ENCODE results near the gene SLCO2A1.

DNA sequence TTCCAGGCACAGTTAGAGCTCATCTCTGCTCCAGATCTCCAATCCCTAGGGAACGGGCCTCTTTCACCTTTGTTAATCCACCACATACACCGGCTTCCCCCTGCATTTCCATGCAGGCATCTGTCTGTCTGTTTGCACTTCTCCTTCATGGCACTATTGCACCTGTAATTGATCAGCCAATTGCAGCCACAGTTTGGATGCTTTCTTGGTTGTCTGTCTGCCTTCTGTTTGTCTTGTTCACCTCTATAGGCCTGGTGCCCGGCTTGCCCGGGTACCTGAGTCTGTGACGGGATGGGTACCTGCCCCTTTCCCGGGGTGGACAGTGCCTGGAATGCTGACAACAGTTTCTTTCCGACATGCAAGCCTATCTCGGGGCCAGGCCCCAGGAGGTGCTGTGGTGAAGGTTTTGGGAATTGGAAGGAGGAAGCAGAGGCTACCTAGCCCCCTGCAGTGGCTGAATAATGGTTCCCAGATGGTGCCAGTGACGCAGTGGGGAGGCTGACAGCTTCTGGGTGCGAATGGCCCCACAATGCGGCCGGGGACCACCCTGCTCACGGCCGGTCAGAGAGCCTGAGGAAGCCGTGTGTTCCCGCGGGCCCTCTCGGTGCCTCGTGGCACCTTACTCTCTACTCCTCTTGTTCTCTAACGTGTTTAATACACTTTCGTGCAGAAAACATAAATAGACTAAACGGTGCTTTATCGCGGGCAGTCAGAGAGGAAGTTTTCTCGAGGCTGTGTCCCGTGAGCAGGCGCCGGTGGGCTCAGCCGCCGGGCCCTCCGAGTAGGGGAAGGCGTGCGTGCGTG, 102.8 kb downstream of the SLCO2A1 start:
- TF ChIP-seq, protein P1, sequence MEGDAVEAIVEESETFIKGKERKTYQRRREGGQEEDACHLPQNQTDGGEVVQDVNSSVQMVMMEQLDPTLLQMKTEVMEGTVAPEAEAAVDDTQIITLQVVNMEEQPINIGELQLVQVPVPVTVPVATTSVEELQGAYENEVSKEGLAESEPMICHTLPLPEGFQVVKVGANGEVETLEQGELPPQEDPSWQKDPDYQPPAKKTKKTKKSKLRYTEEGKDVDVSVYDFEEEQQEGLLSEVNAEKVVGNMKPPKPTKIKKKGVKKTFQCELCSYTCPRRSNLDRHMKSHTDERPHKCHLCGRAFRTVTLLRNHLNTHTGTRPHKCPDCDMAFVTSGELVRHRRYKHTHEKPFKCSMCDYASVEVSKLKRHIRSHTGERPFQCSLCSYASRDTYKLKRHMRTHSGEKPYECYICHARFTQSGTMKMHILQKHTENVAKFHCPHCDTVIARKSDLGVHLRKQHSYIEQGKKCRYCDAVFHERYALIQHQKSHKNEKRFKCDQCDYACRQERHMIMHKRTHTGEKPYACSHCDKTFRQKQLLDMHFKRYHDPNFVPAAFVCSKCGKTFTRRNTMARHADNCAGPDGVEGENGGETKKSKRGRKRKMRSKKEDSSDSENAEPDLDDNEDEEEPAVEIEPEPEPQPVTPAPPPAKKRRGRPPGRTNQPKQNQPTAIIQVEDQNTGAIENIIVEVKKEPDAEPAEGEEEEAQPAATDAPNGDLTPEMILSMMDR (conservative IDR thresholded peaks at IDR 0.05; ENCODE audit: low read depth in 2 of 2), result peak; percentile 23 to 55
- TF ChIP-seq, protein P2, sequence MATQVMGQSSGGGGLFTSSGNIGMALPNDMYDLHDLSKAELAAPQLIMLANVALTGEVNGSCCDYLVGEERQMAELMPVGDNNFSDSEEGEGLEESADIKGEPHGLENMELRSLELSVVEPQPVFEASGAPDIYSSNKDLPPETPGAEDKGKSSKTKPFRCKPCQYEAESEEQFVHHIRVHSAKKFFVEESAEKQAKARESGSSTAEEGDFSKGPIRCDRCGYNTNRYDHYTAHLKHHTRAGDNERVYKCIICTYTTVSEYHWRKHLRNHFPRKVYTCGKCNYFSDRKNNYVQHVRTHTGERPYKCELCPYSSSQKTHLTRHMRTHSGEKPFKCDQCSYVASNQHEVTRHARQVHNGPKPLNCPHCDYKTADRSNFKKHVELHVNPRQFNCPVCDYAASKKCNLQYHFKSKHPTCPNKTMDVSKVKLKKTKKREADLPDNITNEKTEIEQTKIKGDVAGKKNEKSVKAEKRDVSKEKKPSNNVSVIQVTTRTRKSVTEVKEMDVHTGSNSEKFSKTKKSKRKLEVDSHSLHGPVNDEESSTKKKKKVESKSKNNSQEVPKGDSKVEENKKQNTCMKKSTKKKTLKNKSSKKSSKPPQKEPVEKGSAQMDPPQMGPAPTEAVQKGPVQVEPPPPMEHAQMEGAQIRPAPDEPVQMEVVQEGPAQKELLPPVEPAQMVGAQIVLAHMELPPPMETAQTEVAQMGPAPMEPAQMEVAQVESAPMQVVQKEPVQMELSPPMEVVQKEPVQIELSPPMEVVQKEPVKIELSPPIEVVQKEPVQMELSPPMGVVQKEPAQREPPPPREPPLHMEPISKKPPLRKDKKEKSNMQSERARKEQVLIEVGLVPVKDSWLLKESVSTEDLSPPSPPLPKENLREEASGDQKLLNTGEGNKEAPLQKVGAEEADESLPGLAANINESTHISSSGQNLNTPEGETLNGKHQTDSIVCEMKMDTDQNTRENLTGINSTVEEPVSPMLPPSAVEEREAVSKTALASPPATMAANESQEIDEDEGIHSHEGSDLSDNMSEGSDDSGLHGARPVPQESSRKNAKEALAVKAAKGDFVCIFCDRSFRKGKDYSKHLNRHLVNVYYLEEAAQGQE (IDR thresholded peaks at IDR 0.05; ENCODE audit: unreplicated experiment), result no peak
- TF ChIP-seq, protein P3, sequence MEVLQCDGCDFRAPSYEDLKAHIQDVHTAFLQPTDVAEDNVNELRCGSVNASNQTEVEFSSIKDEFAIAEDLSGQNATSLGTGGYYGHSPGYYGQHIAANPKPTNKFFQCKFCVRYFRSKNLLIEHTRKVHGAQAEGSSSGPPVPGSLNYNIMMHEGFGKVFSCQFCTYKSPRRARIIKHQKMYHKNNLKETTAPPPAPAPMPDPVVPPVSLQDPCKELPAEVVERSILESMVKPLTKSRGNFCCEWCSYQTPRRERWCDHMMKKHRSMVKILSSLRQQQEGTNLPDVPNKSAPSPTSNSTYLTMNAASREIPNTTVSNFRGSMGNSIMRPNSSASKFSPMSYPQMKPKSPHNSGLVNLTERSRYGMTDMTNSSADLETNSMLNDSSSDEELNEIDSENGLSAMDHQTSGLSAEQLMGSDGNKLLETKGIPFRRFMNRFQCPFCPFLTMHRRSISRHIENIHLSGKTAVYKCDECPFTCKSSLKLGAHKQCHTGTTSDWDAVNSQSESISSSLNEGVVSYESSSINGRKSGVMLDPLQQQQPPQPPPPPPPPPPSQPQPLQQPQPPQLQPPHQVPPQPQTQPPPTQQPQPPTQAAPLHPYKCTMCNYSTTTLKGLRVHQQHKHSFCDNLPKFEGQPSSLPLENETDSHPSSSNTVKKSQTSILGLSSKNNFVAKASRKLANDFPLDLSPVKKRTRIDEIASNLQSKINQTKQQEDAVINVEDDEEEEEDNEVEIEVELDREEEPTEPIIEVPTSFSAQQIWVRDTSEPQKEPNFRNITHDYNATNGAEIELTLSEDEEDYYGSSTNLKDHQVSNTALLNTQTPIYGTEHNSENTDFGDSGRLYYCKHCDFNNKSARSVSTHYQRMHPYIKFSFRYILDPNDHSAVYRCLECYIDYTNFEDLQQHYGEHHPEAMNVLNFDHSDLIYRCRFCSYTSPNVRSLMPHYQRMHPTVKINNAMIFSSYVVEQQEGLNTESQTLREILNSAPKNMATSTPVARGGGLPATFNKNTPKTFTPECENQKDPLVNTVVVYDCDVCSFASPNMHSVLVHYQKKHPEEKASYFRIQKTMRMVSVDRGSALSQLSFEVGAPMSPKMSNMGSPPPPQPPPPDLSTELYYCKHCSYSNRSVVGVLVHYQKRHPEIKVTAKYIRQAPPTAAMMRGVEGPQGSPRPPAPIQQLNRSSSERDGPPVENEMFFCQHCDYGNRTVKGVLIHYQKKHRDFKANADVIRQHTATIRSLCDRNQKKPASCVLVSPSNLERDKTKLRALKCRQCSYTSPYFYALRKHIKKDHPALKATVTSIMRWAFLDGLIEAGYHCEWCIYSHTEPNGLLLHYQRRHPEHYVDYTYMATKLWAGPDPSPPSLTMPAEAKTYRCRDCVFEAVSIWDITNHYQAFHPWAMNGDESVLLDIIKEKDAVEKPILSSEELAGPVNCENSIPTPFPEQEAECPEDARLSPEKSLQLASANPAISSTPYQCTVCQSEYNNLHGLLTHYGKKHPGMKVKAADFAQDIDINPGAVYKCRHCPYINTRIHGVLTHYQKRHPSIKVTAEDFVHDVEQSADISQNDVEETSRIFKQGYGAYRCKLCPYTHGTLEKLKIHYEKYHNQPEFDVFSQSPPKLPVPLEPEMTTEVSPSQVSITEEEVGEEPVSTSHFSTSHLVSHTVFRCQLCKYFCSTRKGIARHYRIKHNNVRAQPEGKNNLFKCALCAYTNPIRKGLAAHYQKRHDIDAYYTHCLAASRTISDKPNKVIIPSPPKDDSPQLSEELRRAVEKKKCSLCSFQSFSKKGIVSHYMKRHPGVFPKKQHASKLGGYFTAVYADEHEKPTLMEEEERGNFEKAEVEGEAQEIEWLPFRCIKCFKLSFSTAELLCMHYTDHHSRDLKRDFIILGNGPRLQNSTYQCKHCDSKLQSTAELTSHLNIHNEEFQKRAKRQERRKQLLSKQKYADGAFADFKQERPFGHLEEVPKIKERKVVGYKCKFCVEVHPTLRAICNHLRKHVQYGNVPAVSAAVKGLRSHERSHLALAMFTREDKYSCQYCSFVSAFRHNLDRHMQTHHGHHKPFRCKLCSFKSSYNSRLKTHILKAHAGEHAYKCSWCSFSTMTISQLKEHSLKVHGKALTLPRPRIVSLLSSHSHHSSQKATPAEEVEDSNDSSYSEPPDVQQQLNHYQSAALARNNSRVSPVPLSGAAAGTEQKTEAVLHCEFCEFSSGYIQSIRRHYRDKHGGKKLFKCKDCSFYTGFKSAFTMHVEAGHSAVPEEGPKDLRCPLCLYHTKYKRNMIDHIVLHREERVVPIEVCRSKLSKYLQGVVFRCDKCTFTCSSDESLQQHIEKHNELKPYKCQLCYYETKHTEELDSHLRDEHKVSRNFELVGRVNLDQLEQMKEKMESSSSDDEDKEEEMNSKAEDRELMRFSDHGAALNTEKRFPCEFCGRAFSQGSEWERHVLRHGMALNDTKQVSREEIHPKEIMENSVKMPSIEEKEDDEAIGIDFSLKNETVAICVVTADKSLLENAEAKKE (CRISPR knock-in tag; IDR thresholded peaks at IDR 0.05), result no peak
- TF ChIP-seq EZH2phosphoT487 (IDR thresholded peaks at IDR 0.05; ENCODE audit: unreplicated experiment), result no peak
- TF ChIP-seq POLR2AphosphoS5 (IDR thresholded peaks at IDR 0.05; ENCODE audit: low read depth), result no peak
- TF ChIP-seq STAT1 (IDR thresholded peaks at IDR 0.05; ENCODE audit: unreplicated experiment), result no peak
- TF ChIP-seq EZH2 (IDR thresholded peaks at IDR 0.05; ENCODE audit: low read depth, unreplicated experiment), result no peak
- no peak for TF ChIP-seq ZNF331 (CRISPR knock-in tag; IDR thresholded peaks at IDR 0.05; ENCODE audit: low read depth)
- no peak for TF ChIP-seq JUNB (IDR thresholded peaks at IDR 0.05; ENCODE audit: unreplicated experiment)
- TF ChIP-seq, protein P4, sequence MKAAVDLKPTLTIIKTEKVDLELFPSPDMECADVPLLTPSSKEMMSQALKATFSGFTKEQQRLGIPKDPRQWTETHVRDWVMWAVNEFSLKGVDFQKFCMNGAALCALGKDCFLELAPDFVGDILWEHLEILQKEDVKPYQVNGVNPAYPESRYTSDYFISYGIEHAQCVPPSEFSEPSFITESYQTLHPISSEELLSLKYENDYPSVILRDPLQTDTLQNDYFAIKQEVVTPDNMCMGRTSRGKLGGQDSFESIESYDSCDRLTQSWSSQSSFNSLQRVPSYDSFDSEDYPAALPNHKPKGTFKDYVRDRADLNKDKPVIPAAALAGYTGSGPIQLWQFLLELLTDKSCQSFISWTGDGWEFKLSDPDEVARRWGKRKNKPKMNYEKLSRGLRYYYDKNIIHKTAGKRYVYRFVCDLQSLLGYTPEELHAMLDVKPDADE (IDR thresholded peaks at IDR 0.05), result no peak
- TF ChIP-seq ZNF114 (CRISPR knock-in tag; IDR thresholded peaks at IDR 0.05), result no peak

Data from GM23338 (cell line).